ENCODE measurements around the gene QSOX2.

The QSOX2 gene

DNA sequence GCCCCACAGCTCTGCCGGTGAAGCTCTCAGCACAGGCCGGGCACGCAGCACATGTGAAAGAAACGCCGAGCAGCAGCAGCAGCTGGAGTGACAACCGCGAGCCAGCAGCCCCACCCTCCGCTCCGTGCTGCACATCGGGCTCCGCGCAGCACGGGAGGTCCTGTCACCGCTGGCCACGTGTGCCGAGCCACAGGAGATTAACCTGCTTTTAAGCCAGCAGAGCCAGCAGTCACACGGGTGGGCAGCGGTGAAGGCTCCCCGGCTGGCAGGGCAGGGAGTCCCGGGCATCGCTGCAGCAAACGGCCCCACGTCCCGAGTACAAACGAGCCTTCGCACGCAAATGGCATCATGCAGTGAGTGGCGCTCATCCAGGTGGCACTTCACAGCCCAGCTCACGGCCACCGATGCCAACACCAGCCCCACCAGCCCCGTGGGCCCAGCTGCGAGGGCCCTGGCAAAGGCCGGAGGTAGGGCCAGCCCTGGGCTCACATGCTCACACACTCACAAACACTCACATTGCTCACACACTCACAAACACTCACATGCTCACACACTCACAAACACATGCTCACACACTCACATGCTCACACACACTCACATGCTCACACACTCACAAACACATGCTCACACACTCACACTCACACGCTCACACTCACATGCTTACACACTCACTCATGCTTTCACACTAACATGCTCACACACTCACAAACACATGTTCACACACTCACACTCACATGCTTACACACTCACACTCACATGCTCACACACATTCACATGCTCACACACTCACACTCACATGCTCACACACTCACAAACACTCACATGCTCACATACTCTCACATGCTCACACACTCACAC lies 47.2 kb upstream of the QSOX2 start:
- TF ChIP-seq, protein P1, sequence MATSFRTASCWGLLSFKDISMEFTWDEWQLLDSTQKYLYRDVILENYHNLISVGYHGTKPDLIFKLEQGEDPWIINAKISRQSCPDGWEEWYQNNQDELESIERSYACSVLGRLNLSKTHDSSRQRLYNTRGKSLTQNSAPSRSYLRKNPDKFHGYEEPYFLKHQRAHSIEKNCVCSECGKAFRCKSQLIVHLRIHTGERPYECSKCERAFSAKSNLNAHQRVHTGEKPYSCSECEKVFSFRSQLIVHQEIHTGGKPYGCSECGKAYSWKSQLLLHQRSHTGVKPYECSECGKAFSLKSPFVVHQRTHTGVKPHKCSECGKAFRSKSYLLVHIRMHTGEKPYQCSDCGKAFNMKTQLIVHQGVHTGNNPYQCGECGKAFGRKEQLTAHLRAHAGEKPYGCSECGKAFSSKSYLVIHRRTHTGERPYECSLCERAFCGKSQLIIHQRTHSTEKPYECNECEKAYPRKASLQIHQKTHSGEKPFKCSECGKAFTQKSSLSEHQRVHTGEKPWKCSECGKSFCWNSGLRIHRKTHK (tag by site-specific recombination; IDR thresholded peaks at IDR 0.05) = no peak
- TF ChIP-seq ZNF18 (tag by site-specific recombination; IDR thresholded peaks at IDR 0.05) (peak; percentile 60; the same call in 1 of the 2 replicates), ZNF501 (tag by site-specific recombination; IDR thresholded peaks at IDR 0.05) (no peak), INSM2 (tag by site-specific recombination; IDR thresholded peaks at IDR 0.05) (no peak)
- TF ChIP-seq, protein P2, sequence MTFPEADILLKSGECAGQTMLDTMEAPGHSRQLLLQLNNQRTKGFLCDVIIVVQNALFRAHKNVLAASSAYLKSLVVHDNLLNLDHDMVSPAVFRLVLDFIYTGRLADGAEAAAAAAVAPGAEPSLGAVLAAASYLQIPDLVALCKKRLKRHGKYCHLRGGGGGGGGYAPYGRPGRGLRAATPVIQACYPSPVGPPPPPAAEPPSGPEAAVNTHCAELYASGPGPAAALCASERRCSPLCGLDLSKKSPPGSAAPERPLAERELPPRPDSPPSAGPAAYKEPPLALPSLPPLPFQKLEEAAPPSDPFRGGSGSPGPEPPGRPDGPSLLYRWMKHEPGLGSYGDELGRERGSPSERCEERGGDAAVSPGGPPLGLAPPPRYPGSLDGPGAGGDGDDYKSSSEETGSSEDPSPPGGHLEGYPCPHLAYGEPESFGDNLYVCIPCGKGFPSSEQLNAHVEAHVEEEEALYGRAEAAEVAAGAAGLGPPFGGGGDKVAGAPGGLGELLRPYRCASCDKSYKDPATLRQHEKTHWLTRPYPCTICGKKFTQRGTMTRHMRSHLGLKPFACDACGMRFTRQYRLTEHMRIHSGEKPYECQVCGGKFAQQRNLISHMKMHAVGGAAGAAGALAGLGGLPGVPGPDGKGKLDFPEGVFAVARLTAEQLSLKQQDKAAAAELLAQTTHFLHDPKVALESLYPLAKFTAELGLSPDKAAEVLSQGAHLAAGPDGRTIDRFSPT (tag by site-specific recombination; IDR thresholded peaks at IDR 0.05) = peak; percentile 73; the same call in 1 of the 2 replicates
- H3K36me3 ChIP-seq (ENCODE audit: control insufficient read depth in 2 of 2, insufficient read depth in 1 of 2, low read length in 2 of 2) = no peaks in the 10 kb centered on the region
- no peaks in the 10 kb centered on the region for H3K4me1 ChIP-seq (ENCODE audit: control insufficient read depth, insufficient read depth, low read length)
- no peak overlapping the region for H3K4me3 ChIP-seq (ENCODE audit: low read depth, low read length)
- ChIA-PET POLR2A (no interaction called here), CTCF (no interaction called here)
- no peaks in the 10 kb centered on the region for H3K9me3 ChIP-seq (ENCODE audit: control insufficient read depth, insufficient read depth, low read depth, low read length)
- no peak overlapping the region for H3K27ac ChIP-seq (ENCODE audit: extremely low read depth, low read depth, low read length)

DNA sequence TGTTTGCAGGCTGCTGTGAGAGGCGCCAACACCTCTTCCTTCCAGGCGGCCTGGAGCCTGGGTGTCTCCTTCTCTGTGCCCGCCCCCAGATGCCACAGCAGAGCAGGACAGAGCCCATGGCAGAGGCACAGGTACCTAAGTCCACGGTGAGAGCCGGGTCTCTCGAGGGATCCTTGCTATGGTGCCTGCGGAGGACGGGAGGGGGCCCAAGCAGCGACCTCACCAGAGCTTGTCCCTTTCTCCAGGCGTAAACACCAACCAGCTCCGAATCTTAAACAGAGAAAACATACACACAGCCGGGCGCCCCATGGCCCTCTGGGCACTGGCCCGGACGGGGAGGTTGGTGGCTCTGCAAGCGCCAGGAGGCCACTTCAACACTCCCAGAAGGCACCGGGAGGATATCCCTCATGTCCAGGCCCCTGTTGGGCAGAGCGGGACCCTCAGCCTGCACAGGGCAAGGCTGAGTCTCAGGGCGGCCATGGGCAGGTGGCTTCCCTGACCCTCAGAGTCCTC lies 46.5 kb upstream of the QSOX2 start:
- no peaks in the 10 kb centered on the region for H3K4me1 ChIP-seq (ENCODE audit: control insufficient read depth, insufficient read depth, low read length)
- TF ChIP-seq ZNF621 (tag by site-specific recombination; IDR thresholded peaks at IDR 0.05) (no peak), KLF9 (tag by site-specific recombination; IDR thresholded peaks at IDR 0.05; ENCODE audit: low read depth) (no peak), HOXC10 (CRISPR knock-in tag; IDR thresholded peaks at IDR 0.05) (no peak)
- H3K27ac ChIP-seq (ENCODE audit: extremely low read depth, low read depth, low read length) = no peak overlapping the region
- ChIA-PET CTCF (no interaction called here), POLR2A (no interaction called here)
- no peaks in the 10 kb centered on the region for H3K36me3 ChIP-seq (ENCODE audit: control insufficient read depth in 2 of 2, insufficient read depth in 1 of 2, low read length in 2 of 2)
- H3K9me3 ChIP-seq (ENCODE audit: control insufficient read depth, insufficient read depth, low read depth, low read length) = no peaks in the 10 kb centered on the region
- H3K4me3 ChIP-seq (ENCODE audit: low read depth, low read length) = no peak overlapping the region

DNA sequence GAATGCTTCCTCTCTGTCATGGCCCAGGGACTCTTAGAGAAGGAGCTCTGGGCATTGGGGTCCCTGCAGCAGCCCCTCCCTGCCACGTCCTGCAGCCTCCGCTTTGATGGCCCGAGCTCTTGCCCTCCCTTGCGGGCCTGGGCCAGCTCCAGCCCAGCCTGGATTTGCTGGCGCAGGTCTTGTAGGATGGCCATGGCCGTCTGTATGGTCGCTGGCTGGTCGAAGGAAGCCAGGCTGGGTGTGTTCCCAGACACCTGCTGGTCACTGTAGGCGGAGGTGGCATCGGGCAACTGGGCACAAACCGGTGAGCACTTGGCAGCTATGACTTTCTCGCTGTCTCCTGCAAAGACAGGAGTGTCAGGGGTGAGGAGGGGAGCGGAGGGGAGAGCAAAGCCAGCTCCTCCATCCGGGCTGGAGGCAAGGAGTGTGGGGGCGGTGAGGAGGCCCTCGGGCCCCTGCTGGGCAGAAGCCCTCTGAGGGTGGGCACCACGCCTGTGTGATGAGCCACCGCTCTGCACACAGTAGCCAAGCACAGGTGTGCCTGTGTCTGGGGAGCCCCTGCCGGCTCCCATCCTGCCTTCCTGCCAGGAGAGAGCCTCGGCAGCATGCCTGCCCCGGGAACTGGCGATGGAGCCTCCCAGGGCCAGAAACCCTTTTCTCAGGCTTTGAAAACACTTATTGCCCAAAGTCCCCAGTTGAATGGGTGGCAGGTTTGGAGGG lies 45.9 kb upstream of the QSOX2 start:
- no peak overlapping the region for H3K4me3 ChIP-seq (ENCODE audit: low read depth, low read length)
- no peaks in the 10 kb centered on the region for H3K36me3 ChIP-seq (ENCODE audit: control insufficient read depth in 2 of 2, insufficient read depth in 1 of 2, low read length in 2 of 2)
- CTCF ChIA-PET = interaction anchor here (0.6 to 0.7 kb wide), 2 partner anchors 147 to 201 kb away, joined by 4 read pairs; no protein-coding TSS in a partner anchor
- no peaks in the 10 kb centered on the region for H3K9me3 ChIP-seq (ENCODE audit: control insufficient read depth, insufficient read depth, low read depth, low read length)
- H3K4me1 ChIP-seq (ENCODE audit: control insufficient read depth, insufficient read depth, low read length) = no peaks in the 10 kb centered on the region
- TF ChIP-seq ZNF473 (tag by site-specific recombination; IDR thresholded peaks at IDR 0.05) (no peak), ZFHX2 (tag by site-specific recombination; conservative IDR thresholded peaks at IDR 0.05) (peak; percentile 43), EGR2 (tag by site-specific recombination; IDR thresholded peaks at IDR 0.05; ENCODE audit: low read depth) (0 out of 2 replicates have a peak, but pooled peaks have one; percentile 17)
- TF ChIP-seq, protein P2 (tag by site-specific recombination; IDR thresholded peaks at IDR 0.05) = peak; percentile 43; the same call in 1 of the 2 replicates
- no peak overlapping the region for H3K27ac ChIP-seq (ENCODE audit: extremely low read depth, low read depth, low read length)
- POLR2A ChIA-PET = no interaction called here

All from HEK293 (cell line).